ENCODE results near the gene OSBPL10. TPM values are rescaled to one million over a fixed set of nuclear protein-coding genes. Genes with fewer than 3 reads are reported as not detected.

Gene OSBPL10
- total RNA-seq, 1 donor from 2014 or later: 36.4 TPM

GRCh38 chr3:31648286-31648968 lies 332.6 kb downstream of the OSBPL10 start:
- DNase-seq: no peak

GRCh38 chr3:31645256-31645655 lies 335.8 kb downstream of the OSBPL10 start:
- DNase-seq: no peak

GRCh38 chr3:31639828-31640227 lies 341.2 kb downstream of the OSBPL10 start:
- no peak for DNase-seq

GRCh38 chr3:31636694-31637442 lies 344.2 kb downstream of the OSBPL10 start:
- peak; percentile 23 for DNase-seq

- DNase-seq: no peak
Measured at GRCh38 chr3:31636049-31636448, 345.0 kb downstream of the OSBPL10 start.

- no peak for DNase-seq
Measured at GRCh38 chr3:31635545-31635944, 345.5 kb downstream of the OSBPL10 start.

- no peak for DNase-seq
Measured at GRCh38 chr3:31634476-31634875, 346.6 kb downstream of the OSBPL10 start.

GRCh38 chr3:31629054-31629453 lies 352.0 kb downstream of the OSBPL10 start:
- no peak for DNase-seq

GRCh38 chr3:31625358-31625757 lies 355.7 kb downstream of the OSBPL10 start:
- no peak for DNase-seq

GRCh38 chr3:31624083-31624709 lies 356.9 kb downstream of the OSBPL10 start:
- DNase-seq: no peak

GRCh38 chr3:31622636-31623288 lies 358.3 kb downstream of the OSBPL10 start:
- no peak for DNase-seq

- no peak for DNase-seq
Measured at GRCh38 chr3:31621314-31621713, 359.7 kb downstream of the OSBPL10 start.

GRCh38 chr3:31620656-31621055 lies 360.4 kb downstream of the OSBPL10 start:
- DNase-seq: no peak

- no peak for DNase-seq
Measured at GRCh38 chr3:31616711-31617110, 364.4 kb downstream of the OSBPL10 start.

- peak; percentile 20 for DNase-seq
Measured at GRCh38 chr3:31615071-31615875, 365.8 kb downstream of the OSBPL10 start.

GRCh38 chr3:31614162-31614921 lies 366.7 kb downstream of the OSBPL10 start:
- peak; percentile 27 for DNase-seq

GRCh38 chr3:31613654-31614053 lies 367.4 kb downstream of the OSBPL10 start:
- no peak for DNase-seq

- no peak for DNase-seq
Measured at GRCh38 chr3:31613177-31613576, 367.9 kb downstream of the OSBPL10 start.

Data from dermis blood vessel endothelial cell (primary cell).